ENCODE results near the gene UBAC2. TPM values are rescaled to one million over a fixed set of nuclear protein-coding genes. Genes with fewer than 3 reads are reported as not detected.

UBAC2 gene
- total and polyA plus RNA-seq, 2 donors (not counting 3 experiments of a cell fraction or from before 2014, with no cell fraction given), result 45.7 to 54.4 TPM

DNA sequence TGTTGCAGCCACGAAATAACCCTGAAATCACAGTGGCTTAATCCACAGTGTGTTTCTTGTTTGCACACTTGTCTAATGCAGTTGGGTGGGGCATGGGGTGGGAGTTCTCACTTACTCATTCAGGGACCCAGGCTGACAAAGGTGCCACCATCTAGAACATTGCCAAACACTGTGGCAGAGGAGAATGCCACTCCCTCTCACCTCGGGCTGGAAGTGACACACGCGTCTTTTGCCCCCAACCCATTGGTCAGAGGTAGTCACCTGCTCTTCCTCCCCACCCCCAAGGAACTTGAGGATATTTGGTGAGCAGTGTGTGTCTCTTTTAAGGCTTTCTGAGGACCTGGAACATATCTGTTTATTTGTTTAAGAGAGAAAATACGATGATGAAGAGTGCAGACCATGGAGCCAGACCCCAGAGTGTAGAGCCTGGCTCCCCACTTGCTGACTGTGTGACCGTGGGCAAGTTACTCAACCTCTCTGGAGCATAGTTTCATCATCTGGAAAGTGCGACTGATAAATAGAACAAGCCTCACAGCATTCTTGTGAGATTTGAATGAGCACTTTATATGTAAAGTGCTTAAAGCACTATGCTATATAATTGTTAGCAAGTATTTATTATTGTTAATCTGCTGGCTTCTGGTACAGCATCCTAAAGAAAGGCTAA is 89.2 kb downstream of the UBAC2 start:
- ChIA-PET POLR2A (no interaction called here), CTCF (no interaction called here)
- Histone ChIP-seq H3K9ac (replicated peaks; ENCODE audit: extremely low read depth, insufficient read depth, low read length) (no peak overlapping the region), H3K9me1 (replicated peaks; ENCODE audit: control insufficient read depth, extremely low read depth, insufficient read depth, low read length) (no peaks in the 10 kb centered on the region), H3K27ac (ENCODE audit: insufficient read depth, low read depth, low read length) (no peak overlapping the region), H3K79me2 (ENCODE audit: control insufficient read depth, insufficient read depth, low read length) (no peaks in the 10 kb centered on the region), H4K20me1 (replicated peaks; ENCODE audit: control insufficient read depth, extremely low read depth, insufficient read depth, low read length) (no peaks in the 10 kb centered on the region), H3K27me3 (ENCODE audit: control insufficient read depth in 2 of 2, insufficient read depth in 2 of 2, low read length in 2 of 2) (no peaks in the 10 kb centered on the region), H3K4me3 (replicated peaks in 1 of 3; ENCODE audit: insufficient read depth in 1 of 3, low read depth in 1 of 3, low read length in 3 of 3) (no peak overlapping the region), H3K9me3 (replicated peaks; ENCODE audit: control insufficient read depth, insufficient read depth, low read length) (no peaks in the 10 kb centered on the region), H3K4me2 (ENCODE audit: insufficient read depth, low read length) (no peak overlapping the region), H2AFZ (ENCODE audit: low read depth, low read length) (no peak overlapping the region), H3K4me1 (ENCODE audit: control insufficient read depth, extremely low read depth, insufficient read depth, low read length) (no peaks in the 10 kb centered on the region), H3K36me3 (ENCODE audit: control insufficient read depth in 2 of 2, extremely low read depth in 1 of 2, insufficient read depth in 2 of 2, low read length in 2 of 2) (no peaks in the 10 kb centered on the region)
- DNase-seq (ENCODE audit: low read depth, low spot score) (no peak), FAIRE-seq (no peak)
- TF ChIP-seq POLR2A (IDR thresholded peaks at IDR 0.05; ENCODE audit: low read depth, low read length), result no peak
- TF ChIP-seq JUN (IDR thresholded peaks at IDR 0.05; ENCODE audit: borderline replicate concordance, insufficient read depth, insufficient read length, low read depth), result no peak
- TF ChIP-seq, protein P1, sequence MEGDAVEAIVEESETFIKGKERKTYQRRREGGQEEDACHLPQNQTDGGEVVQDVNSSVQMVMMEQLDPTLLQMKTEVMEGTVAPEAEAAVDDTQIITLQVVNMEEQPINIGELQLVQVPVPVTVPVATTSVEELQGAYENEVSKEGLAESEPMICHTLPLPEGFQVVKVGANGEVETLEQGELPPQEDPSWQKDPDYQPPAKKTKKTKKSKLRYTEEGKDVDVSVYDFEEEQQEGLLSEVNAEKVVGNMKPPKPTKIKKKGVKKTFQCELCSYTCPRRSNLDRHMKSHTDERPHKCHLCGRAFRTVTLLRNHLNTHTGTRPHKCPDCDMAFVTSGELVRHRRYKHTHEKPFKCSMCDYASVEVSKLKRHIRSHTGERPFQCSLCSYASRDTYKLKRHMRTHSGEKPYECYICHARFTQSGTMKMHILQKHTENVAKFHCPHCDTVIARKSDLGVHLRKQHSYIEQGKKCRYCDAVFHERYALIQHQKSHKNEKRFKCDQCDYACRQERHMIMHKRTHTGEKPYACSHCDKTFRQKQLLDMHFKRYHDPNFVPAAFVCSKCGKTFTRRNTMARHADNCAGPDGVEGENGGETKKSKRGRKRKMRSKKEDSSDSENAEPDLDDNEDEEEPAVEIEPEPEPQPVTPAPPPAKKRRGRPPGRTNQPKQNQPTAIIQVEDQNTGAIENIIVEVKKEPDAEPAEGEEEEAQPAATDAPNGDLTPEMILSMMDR (IDR thresholded peaks at IDR 0.05; ENCODE audit: extremely low read depth in 1 of 2, insufficient read depth in 1 of 2, low read depth in 1 of 2, low read length in 2 of 2), result no peak
- TF ChIP-seq, protein P2, sequence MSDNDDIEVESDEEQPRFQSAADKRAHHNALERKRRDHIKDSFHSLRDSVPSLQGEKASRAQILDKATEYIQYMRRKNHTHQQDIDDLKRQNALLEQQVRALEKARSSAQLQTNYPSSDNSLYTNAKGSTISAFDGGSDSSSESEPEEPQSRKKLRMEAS (IDR thresholded peaks at IDR 0.05; ENCODE audit: insufficient read depth, insufficient read length), result no peak
- no peak for TF ChIP-seq GATA2 (IDR thresholded peaks at IDR 0.05; ENCODE audit: insufficient read depth, insufficient read length, low read depth, low read length)
- TF ChIP-seq EZH2 (IDR thresholded peaks at IDR 0.05; ENCODE audit: borderline replicate concordance, low read depth, low read length, severe bottlenecking), result no peak
- TF ChIP-seq MYC (IDR thresholded peaks at IDR 0.05; ENCODE audit: low read depth, low read length), result no peak
- TF ChIP-seq POLR2AphosphoS5 (IDR thresholded peaks at IDR 0.05; ENCODE audit: insufficient read depth, low read depth, low read length), result no peak
- no peak for TF ChIP-seq FOS (IDR thresholded peaks at IDR 0.05; ENCODE audit: borderline replicate concordance, insufficient read depth, low read length)
- dilution Hi-C loops (cut with MboI; ENCODE audit: extremely low pct_ligation_motif_present, low sequenced_read_pairs), result no loop called here
- no TSS peak for BruUV-seq (replicated peaks)
- intact Hi-C loops (cut with micrococcal nuclease), result no loop called here
